SKM-1 (cell line): ENCODE results near the gene TMEM218.

Experiments
- DNase-seq: peaks from one replicate; lab custom pipeline; 2025; ENCODE audit not compliant: unreplicated experiment; lab: John Stamatoyannopoulos, UW

The TMEM218 gene

GRCh38 chr11:125076378-125076945 lies 35.0 kb downstream of the TMEM218 start:
- DNase-seq, result no peak

GRCh38 chr11:125075900-125076317 lies 35.5 kb downstream of the TMEM218 start:
- no peak for DNase-seq

GRCh38 chr11:125075242-125075625 lies 36.2 kb downstream of the TMEM218 start:
- no peak for DNase-seq

GRCh38 chr11:125074511-125075241 lies 36.8 kb downstream of the TMEM218 start:
- no peak for DNase-seq

- DNase-seq, result no peak
Measured at GRCh38 chr11:125073616-125074483, 37.6 kb downstream of the TMEM218 start.

- DNase-seq, result no peak
Measured at GRCh38 chr11:125072961-125073590, 38.4 kb downstream of the TMEM218 start.

- peak; percentile 27 for DNase-seq
Measured at GRCh38 chr11:125072218-125072960, 39.0 kb downstream of the TMEM218 start.

GRCh38 chr11:125071846-125072217 lies 39.6 kb downstream of the TMEM218 start:
- no peak for DNase-seq

GRCh38 chr11:125071435-125071834 lies 40.0 kb downstream of the TMEM218 start:
- DNase-seq, result no peak

GRCh38 chr11:125070699-125071254 lies 40.6 kb downstream of the TMEM218 start:
- DNase-seq, result peak; percentile 98

- no peak for DNase-seq
Measured at GRCh38 chr11:125069796-125070195, 41.6 kb downstream of the TMEM218 start.

- DNase-seq, result no peak
Measured at GRCh38 chr11:125069008-125069407, 42.4 kb downstream of the TMEM218 start.

GRCh38 chr11:125068368-125068767 lies 43.1 kb downstream of the TMEM218 start:
- no peak for DNase-seq

- DNase-seq, result no peak
Measured at GRCh38 chr11:125064070-125064469, 47.4 kb downstream of the TMEM218 start.

GRCh38 chr11:125063429-125064043 lies 47.9 kb downstream of the TMEM218 start:
- DNase-seq, result peak; percentile 22

GRCh38 chr11:125062931-125063428 lies 48.4 kb downstream of the TMEM218 start, which contains the start of gene SLC37A2:
SLC37A2 (plus strand) TSS chr11:125063305; CDS start chr11:125063368, 63 bp downstream.
- DNase-seq, result peak; percentile 47

GRCh38 chr11:125062218-125062930 lies 49.1 kb downstream of the TMEM218 start:
- DNase-seq, result no peak

- no peak for DNase-seq
Measured at GRCh38 chr11:125061281-125061680, 50.1 kb downstream of the TMEM218 start.

- no peak for DNase-seq
Measured at GRCh38 chr11:125057693-125058016, 53.8 kb downstream of the TMEM218 start.
